HFF-Myc (cell line): Measurements from ENCODE around the gene SLC6A17.
A peak's percentile ranks its signal among the peaks of the same experiment; 100 is the strongest.

Experiments used
- DNase-seq: peaks from one replicate; pipeline ENCODE4 v3.0.0-alpha.2; 2011; ENCODE audit warnings: low read depth; ENCODE audit errors: extremely low read depth
- H3K4me3 ChIP-seq: replicated peaks from 2 replicates; pipeline ENCODE4 v1.5.1; 2011; ENCODE audit warnings: low read depth, mild to moderate bottlenecking, control low read depth, low read length
- CTCF ChIP-seq: IDR thresholded peaks from 2 replicates; pipeline ENCODE4 v1.5.1; 2012; ENCODE audit warnings: mild to moderate bottlenecking, low read depth, low read length, control low read depth; ENCODE audit errors: missing control alignments

SLC6A17 gene

GRCh38 chr1:110183642-110184167 is 33.4 kb downstream of the SLC6A17 start:
- no peak for TF ChIP-seq CTCF
- H3K4me3 ChIP-seq = no peak overlapping the region
- no peak for DNase-seq

- H3K4me3 ChIP-seq = no peak overlapping the region
- TF ChIP-seq CTCF = no peak
- no peak for DNase-seq
Observed at GRCh38 chr1:110184446-110184845, 34.2 kb downstream of the SLC6A17 start.

GRCh38 chr1:110185181-110185580 is 34.9 kb downstream of the SLC6A17 start:
- DNase-seq = no peak
- H3K4me3 ChIP-seq = no peak overlapping the region
- TF ChIP-seq CTCF = no peak

DNA sequence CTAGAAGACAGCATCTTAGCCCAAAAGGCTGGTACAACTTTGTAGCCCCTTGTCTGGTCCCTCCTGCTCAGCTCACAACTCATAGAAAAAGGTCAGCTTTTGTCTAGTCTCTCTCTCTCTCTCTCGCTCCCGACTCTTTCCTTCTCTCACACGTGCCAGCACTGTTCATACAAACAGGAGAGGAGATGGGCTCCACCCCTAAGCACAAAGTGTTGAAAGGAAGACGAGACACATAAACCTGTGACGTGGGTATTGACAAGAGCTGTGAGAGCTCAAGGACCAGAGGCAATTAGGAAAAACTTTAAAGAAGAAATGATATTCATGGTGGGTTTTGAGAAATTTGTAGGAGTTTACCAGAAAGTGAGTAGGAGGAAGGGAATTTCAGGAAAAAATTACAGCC is 36.3 kb downstream of the SLC6A17 start:
- no peak for TF ChIP-seq CTCF
- H3K4me3 ChIP-seq = no peak overlapping the region
- DNase-seq = no peak

- DNase-seq = no peak
- TF ChIP-seq CTCF = no peak
- no peak overlapping the region for H3K4me3 ChIP-seq
Observed at GRCh38 chr1:110187139-110187890, 37.0 kb downstream of the SLC6A17 start.

- peak; percentile 50 for DNase-seq
- no peak for TF ChIP-seq CTCF
- no peak overlapping the region for H3K4me3 ChIP-seq
Observed at GRCh38 chr1:110188035-110188618, 37.8 kb downstream of the SLC6A17 start.
